Endometrium (tissue), 2 donors: Measurements from ENCODE around the gene BCKDK.
A peak's percentile ranks its signal among the peaks of the same experiment; 100 is the strongest.
"Not testable (repeated sequence)": the region's sequence is repeated elsewhere in the genome, so short reads cannot be mapped to it uniquely, and the experiment has no call there.

Experiments used
- FAIRE-seq: peaks from 2 replicates; lab custom pipeline; 2012; peaks lifted over from hg19 to GRCh38; lab: Jason Lieb, UNC
- donor health status: control.
- donor health status: control.

Gene BCKDK

DNA sequence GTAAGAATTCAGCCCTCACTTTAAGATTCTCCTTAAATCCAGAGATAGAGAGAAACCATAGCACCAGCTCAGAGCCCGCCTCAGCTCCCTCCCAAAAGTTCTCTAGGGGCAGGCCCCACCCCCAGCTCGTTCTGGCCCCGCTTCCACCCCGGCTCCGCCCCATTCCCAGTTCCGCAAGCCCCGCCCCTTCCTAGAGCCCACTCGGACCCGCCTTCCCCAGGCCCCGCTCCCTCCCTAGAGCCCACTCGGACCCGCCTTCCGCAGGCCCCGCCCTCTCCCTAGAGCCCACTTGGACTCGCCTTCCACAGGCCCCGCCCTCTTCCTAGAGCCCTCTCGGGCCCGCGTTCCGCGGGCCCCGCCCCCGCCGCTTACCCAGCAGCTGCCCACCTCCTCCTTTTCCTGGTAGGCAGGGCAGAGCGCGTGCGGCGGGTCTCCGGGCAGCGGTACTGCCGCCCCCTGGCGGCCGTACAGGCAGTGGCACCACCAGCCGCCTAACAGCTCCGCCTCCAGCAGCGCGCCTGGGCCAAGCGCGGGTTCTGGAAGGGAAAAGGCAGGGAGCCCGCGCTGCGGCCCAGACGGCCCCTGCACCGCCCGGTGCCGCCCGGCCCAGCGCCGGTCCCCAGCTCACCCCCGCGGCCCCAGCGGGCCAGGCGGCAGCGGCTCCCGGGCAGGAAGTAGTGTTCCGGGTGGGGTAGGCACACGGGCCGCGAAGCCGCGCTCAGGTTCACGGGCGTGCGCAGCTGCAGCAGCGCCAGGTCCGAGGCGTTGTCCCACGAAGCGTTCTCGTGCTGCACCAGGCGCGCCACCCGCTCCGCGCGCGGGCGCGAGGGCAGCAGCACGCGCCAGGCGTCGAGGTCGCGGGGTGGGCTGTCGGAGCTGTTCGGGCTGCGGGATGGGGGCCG, 34.2 kb downstream of the BCKDK start:
- FAIRE-seq, result peak; percentile 12

DNA sequence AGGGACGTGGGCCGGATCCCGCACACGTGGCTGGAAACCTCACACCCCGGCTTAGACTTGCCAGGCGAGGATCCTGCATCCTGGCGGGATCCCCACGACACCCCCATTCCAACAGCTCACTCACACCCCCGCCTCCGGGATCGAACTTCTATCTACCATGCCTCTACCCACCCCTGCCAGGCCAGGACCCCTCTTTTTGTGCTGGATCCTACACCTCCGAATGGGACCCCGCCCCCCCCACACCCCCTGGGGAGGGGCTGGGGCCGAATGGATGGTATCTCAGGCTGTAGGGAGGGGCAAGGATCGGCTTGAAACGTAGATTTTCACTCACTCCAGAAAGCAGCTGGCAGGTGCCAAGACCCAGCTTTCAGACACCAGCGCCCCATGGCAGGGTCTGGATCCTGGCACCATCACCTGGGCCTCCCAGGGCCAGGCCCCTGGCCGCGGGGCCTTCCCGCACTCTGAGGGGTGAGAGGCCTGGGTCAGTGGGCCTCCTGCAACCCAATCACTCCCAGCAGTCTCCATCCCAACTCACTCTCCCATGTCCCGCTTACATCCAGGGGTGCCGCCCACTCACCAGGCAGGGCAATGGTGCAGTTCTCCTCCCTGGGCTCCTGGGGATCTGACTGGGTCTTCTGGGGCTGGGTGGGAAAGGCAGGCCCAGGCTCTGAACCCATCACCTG, 35.0 kb downstream of the BCKDK start:
- FAIRE-seq, result no peak

DNA sequence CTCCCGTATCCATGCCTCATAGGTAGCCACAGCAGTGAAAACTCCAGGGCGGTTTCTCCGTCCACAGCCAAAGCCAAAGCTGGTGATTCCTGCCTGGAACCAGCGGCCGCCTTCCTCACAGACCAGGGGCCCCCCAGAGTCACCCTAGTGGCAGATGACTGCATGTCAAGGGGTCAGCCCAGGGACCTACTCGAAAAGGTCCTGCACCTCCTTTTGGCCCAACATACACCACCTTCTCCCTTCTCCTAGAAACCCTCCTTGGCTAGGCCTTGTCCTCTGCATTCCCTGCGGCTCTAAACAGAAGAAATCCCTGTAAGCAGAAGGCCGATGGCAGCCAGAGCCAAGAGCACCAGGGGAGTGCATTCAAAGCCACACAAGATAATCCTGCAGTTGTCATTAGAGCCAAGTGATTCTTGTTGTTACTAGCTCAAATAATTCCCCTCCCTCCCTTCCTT, 35.5 kb downstream of the BCKDK start:
- no peak for FAIRE-seq

DNA sequence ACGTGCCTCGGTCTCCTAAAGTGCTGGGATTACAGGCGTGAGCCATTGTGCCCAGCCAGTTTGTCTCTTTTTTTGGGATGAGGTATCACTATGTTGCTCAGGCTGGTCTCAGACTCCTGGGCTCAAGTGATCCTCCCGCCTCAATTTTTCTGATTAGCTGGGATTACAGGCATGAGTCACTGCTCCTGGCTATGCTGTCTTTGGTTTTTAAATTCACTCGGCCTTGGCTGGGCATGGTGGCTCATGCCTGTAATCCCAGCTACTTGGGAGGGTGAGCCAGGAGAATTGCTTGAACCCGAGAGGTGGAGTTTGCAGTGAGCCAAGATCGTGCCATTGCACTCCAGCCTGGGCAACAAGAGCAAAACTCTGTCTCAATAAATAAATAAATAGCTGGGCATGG, 36.2 kb downstream of the BCKDK start:
- not testable (repeated sequence) for FAIRE-seq

DNA sequence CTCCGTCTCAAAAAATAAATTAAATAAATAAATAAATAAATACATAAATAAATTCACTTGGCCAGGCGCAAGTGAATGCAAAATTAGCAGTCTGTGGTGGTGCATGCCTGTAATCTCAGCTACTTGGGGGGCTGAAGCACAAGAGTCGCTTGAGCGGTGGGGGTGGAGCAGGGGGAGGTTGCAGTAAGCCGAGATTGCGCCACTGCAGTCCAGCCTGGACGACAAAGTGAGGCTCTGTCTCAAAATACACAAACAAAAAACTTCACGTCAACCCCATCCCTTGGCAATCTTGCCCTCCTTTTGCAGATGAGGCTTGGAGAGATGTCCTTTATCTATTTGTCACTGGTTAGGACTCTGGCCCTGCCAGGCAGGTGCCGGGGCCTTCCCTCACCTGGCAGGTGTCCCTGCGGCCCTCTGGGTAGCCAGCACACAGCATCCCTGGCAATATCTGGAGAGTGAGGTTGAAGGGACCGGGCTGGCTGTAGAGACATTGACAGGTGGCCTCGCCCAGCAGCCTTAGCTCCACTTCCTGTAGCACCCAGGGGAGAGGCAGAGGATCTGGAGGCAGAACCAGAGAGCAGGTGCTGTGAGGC, 37.3 kb downstream of the BCKDK start:
- no peak for FAIRE-seq

DNA sequence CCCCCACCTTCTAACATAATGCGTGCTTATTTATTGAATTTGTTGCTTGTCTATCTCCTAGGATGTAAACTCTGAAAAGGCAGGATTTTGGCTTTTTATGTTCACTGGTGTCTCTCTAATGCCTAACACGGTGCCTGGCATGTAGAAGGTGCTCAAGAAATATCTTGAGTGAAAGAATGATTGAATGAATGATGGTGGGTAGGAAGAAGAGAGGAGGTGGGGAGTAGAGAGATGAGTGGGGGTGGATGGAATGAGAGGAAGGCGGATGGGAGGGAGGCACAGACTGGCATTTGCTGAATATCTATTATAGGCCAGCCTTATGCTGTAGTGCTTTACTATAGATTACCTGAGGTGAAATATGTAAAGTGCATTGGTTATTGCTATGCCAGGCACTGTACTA, 39.4 kb downstream of the BCKDK start:
- FAIRE-seq, result no peak

DNA sequence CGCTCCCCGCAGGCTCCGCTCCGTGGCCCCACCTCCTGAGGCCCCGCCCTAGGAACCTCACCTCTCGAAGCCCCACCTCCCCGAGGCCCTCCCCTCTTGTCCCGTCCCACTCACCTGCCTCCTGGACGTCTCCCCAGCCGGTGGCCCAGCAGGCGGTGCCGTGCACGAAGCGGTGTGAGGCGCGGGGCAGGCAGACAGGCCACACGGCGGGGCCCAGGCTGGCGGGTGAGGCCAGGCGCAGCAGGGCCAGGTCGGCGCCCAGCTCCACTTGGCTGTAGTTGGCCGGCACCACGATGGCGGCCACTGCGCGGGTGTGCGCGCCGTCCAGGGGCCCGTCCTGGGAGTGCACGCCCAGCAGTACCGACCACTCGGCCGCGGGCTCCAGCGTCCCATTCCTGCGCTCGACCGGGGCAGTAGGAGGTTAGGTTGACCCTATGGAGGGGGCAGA, 40.1 kb downstream of the BCKDK start:
- FAIRE-seq, result no peak

GRCh38 chr16:31148896-31149295, 40.7 kb downstream of the BCKDK start:
- no peak for FAIRE-seq

DNA sequence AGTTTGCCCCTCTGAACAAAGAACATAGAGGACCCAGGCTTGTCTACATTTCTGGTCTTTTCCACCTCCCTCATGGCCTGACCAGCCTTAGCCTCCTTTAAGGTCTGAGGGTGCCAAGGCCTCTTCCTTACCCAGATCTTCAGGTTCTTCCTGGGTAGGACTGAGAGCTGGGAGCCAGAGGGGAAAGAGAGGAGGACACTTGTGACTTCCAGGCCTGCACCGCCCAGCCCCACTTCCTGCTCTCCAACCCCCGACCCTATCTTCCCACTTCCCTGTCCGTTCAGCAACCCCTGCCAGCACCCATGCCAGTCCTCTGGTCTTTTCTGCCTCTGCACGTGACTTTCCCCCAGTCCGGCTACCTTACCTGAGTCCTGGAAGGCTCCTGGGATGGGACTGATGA, 41.1 kb downstream of the BCKDK start:
- FAIRE-seq, result no peak

DNA sequence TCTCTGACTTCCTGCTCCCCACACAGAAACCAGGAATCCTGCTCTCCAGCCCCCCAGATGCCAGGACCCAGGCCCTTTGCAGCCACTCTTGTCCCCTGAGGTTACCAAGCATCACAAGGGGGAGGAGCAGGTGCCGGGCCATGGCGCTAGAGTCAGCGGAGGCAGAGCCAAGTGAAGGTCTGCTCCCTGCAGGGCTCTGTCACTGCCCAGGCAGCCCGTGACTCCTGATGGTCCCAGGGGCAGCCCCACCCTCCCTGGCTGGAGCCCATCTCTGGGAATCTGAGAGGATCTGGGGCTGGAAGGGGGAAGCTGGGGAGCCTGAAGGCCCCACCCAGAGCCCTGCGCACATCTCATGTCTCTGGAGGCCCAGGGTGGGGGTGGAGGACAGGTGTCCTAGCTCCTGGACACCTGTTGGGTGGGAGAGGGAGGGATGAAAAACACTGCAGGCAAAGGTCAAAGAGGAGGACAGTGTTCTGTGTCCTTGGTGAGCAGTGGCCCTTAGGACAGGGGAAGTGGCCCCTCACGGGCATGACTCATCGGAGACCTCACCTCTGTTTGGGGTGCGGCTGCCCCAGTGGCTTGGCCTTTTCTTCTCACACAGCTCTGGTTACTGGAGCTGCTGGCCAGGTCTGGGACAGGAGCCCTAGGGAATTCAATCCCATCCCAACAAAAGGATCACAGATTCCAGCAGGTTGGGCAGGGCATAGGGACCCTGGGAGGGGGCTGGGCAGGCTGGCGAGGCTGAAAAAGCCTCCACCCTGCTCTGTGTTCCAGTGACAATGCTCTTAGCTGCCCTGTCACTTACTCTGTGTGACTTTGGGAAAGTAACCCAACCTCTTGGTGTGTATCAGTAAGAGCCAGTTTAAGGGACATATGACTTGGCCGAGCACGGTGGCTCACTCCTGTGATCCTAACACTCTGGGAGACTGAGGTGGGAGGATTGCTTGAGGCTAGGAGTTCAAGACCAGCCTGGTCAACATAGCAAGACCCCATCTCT, 42.0 kb downstream of the BCKDK start, which contains the start of gene PRSS36:
PRSS36 (minus strand) TSS at position 173 of the 997 bp plus-strand sequence; CDS start at position 142, 31 bp downstream.
- FAIRE-seq, result no peak

- not testable (repeated sequence) for FAIRE-seq
Measured at GRCh38 chr16:31150976-31151375, 42.8 kb downstream of the BCKDK start.

DNA sequence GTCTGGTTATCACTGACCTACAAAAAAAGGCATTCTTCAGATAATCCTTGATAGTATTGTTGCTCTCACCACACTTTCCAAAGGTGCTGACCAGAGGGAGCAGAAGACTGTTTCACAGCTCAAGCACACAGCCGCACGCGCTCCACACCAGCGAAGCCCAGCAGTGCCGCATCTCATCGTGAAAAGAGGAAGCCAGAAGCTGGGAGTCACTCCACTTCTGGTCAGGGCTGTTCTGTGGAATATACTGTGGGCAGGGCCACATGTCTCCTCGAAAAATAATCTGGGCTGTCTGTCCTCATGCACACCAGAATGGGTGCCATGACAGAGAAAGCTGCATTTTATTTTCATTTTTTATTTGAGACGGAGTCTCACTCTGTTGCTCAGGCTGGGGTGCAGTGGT, 49.0 kb downstream of the BCKDK start:
- no peak for FAIRE-seq
